GM10266 (cell line): ENCODE data around the gene CCDC106.

Experiments
- DNase-seq: peaks from one replicate; pipeline ENCODE4 v3.0.0; 2012; ENCODE audit errors: extremely low spot score
- TF ChIP-seq, protein P1 (sequence below): IDR thresholded peaks from 2 replicates; pipeline ENCODE4 v1.5.1; 2012; ENCODE audit warnings: mild to moderate bottlenecking, low read depth; ENCODE audit not compliant: control insufficient read depth, insufficient read depth; ENCODE audit errors: missing control alignments

Gene CCDC106

GRCh38 chr19:55606817-55607216, 41.2 kb upstream of the CCDC106 start:
- TF ChIP-seq, protein P1, sequence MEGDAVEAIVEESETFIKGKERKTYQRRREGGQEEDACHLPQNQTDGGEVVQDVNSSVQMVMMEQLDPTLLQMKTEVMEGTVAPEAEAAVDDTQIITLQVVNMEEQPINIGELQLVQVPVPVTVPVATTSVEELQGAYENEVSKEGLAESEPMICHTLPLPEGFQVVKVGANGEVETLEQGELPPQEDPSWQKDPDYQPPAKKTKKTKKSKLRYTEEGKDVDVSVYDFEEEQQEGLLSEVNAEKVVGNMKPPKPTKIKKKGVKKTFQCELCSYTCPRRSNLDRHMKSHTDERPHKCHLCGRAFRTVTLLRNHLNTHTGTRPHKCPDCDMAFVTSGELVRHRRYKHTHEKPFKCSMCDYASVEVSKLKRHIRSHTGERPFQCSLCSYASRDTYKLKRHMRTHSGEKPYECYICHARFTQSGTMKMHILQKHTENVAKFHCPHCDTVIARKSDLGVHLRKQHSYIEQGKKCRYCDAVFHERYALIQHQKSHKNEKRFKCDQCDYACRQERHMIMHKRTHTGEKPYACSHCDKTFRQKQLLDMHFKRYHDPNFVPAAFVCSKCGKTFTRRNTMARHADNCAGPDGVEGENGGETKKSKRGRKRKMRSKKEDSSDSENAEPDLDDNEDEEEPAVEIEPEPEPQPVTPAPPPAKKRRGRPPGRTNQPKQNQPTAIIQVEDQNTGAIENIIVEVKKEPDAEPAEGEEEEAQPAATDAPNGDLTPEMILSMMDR = no peak
- no peak for DNase-seq

GRCh38 chr19:55609326-55609725, 38.7 kb upstream of the CCDC106 start:
- no peak for DNase-seq
- TF ChIP-seq, protein P1 = no peak

DNA sequence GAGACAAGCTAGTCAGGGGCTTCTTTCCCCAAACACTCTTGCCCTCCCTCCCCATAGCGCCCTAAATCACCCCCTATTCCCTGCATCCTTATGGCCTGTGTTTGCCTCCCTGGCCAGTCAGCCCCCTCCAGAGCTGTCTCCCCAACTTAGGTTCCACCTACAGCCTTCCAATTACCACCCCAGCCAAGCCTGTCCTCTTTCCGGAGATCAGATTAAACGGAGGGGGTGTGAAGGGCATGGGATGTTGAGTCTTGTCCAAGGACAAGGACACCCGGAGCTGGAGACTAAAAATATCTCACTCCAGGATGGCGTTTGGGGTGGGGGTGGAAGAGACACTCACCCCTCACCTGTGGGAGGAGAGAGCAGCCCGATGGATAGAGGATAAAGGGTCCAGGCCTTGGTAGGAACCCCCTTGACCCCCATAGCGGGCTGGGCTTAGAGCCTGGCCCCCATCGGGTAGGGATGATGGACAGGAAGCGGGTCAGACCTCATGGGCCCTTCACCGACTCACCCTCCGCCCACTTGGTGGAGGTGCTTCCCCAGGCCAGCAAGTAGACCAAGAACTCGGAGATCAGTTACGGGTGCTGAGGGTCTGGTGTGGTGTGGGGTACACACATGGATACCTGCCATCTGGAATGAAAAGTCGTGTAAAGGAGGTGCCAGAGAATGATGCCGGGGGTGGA, 36.6 kb upstream of the CCDC106 start:
- TF ChIP-seq, protein P1 = no peak
- DNase-seq = no peak

DNA sequence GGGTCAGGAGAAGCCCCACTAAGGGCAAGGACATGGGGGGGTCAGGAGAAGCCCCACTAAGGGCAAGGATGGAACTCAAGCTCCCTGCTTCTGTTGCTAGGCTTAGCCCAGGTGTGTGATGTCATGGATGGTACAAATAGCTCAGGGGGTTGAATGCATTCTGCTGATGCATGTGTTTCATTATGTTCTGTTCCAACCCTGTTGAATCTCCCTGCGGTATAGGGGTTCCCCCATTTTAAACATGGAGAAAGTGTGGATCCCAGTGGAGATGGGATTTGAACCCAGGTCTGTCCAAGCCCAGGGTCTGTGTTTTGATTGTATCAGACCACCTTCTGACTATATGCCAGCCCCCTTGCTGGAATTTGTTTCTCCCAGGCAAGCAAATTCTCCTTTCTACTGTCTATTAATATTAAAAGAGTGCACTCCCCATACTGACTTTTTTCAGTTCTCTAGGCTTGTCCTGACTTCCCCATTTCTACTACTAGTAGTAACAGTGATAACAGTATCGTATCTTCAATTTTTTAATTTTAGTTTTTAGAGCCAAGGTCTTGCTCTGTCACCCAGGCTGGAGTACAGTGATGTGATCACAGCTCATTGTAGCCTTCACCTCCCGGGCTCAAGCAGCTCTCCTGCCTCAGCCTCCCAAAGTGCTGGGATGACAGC, 35.9 kb upstream of the CCDC106 start:
- no peak for DNase-seq
- TF ChIP-seq, protein P1 = no peak

GRCh38 chr19:55613396-55613795, 34.6 kb upstream of the CCDC106 start:
- TF ChIP-seq, protein P1 = no peak
- DNase-seq = no peak

DNA sequence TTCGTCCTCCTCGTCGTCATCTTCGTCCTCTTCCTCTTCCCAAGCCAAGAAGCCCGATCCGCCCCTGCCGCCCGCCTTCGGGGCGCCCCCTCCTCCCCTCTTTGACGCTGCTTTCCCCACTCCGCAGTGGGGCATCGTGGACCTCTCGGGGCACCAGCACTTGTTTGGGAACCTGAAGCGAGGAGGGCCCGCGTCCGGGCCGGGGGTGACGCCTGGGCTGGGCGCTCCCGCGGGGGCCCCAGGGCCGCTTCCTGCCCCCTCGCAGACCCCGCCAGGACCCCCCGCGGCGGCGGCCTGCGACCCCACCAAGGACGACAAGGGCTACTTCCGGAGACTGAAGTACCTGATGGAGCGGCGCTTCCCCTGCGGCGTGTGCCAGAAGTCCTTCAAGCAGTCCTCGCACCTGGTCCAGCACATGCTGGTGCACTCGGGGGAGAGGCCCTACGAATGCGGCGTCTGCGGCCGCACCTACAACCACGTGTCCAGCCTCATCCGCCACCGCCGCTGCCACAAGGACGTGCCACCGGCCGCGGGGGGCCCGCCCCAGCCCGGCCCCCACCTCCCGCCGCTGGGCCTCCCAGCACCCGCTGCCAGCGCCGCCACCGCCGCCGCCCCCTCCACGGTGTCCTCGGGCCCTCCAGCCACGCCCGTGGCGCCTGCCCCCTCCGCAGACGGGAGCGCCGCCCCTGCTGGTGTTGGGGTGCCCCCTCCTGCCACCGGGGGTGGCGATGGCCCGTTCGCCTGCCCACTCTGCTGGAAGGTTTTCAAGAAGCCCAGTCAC, 33.9 kb upstream of the CCDC106 start:
- DNase-seq = no peak
- TF ChIP-seq, protein P1 = no peak
